Tongue (tissue), 2 donors: ENCODE measurements around the gene TRABD2B. TPM values are rescaled to one million over a fixed set of nuclear protein-coding genes. Genes with fewer than 3 reads are reported as not detected.

Source experiments
- DNase-seq: peaks from one replicate; pipeline ENCODE4 v3.0.0-alpha.2; 2015
- total RNA-seq: library from RNA; depleted of rRNA; stranded (reverse); fragments of >200 nt; gene quantifications from one replicate; pipeline ENCODE4 v1.2.3, GENCODE V29; 2014

TRABD2B gene
- total RNA-seq, 1 donor from 2014 or later: 1.5 TPM

DNA sequence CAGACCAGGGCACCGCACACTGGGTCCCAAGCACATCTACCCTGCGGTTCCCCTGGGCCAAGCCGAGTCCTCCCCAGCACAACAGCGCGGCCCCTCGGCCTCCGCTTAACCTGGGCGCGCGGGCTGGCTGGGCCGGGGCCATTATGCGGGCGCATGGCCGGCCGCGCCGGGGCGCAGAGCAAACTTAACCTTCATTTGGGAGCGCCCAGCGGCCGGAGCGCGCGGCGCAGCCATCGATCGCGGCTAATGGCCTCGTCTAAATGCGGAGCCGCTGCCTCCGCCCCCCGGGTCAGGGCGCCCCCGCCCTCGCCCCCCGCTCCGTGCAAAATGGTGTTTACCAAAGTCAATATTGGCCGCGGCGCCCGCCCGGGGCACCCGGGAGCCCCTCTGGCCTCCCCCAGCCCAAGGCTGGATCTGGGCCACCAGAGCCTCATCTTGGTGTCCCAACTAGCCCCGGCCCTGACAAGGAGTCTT, 272.1 kb downstream of the TRABD2B start:
- peak; percentile 26 for DNase-seq

DNA sequence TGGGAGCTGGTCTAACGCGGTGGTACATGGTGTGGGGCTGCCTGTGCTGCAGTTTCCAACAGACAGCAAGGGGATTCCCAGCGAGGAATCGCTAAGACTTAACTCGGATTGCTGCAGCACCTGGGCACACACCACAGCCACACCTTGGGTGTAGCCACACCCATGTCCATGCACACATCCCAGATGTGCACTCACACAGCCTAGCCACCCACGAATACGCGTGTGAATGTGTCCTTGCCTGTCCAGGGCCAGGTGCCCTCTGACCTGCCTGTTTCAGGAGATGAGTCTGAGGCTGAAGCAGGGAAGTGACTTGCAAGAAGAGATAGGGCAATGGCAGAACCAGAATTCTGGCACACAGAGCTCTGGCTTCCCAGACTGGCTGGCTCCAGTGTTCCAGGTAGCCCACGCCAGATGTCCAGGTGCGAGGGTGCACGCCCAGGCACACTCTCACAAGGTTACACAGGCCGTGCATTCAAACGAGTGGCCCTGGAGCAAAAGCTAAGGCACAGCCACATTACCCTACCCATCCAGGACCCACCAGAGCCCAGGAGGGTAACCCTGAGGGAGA, 272.7 kb downstream of the TRABD2B start:
- DNase-seq: no peak

DNA sequence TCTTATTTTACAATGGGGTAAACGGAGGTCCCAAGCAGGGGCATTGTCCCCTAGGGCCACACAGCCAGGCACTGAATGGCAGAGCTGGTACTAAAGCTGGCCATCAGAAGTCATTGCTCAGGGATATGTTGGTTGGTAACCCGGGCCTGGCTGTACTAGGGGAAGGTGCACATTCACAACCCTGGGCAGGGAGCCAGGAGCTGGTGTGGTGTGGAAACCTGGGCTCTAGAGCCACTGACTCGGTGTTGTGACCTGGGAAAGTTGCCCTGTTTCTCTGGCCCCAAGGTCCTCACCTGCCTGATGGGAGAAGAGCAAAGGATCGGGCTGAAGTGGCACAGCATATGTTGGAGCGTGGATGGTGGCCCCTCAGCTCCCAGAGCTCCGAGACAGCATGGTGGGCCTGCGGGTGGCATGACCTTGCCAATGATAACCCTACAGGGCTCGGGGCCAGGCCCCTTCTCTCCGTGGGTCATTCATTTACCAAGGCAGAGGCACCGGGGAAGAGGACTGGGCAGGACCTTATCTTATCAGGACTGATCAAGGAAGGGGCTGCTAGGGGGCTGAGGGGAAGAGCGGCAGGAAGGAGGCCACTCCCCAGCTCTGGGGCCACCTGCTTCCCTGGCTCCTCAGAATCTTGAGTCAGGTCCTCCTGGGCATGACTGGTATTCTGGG, 274.1 kb downstream of the TRABD2B start:
- no peak for DNase-seq

DNA sequence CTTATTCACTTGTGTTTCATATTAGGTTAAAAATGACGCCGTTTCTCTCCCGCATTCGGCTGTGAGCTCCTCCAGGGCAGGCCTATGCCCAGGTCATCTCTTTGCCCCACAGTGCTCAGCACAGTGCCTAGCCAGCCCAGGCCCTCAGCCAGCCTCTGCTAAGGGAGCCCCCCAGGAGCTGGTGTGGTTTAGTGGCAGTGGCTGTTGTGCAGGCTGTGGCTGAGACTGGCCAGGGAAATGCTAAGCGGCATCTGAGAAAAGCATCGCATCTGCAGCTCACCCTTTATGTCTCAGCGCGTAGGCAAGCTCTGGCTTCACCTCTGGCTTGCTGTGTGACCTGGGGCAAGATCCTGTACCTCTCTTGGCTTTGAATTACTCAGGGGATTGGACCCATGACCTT, 275.1 kb downstream of the TRABD2B start:
- DNase-seq: no peak

DNA sequence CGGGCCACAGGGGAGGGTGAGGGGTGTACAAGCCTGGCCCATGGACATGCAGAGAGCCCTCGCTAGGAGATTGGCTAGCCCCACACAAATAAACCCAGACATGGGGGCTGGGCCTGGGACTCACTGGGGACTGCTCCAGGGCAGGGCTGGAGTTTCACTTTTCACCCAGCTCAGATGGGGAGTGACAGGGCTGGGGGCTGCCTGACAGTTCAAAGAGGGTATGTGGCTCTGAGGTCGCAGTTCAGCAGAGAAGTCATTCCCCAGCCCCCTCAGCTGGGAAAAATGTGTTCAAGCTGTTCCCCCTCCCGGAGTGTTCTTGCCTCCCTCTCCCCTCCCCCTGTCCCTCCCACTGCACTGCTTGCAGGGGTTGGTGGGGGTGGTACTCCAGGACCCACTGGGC, 277.1 kb downstream of the TRABD2B start:
- no peak for DNase-seq

DNA sequence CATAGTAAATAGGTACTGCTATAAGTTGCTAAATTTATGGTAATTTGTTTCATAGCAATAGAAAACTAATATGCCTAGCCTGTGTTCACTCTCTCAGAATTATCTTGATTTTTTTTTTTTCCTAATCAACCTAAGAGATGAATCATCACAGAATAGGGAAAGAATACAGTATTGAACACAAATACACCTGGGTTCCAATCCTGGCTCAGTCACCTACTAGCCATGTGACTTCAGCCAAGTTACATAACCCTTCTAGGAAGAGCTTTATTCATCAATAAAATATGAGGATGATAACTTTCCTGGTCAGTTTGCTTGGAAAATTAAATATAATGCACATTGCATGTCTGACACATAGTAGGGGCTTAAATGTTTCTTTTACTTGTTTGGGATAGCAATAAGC, 279.8 kb downstream of the TRABD2B start:
- no peak for DNase-seq

DNA sequence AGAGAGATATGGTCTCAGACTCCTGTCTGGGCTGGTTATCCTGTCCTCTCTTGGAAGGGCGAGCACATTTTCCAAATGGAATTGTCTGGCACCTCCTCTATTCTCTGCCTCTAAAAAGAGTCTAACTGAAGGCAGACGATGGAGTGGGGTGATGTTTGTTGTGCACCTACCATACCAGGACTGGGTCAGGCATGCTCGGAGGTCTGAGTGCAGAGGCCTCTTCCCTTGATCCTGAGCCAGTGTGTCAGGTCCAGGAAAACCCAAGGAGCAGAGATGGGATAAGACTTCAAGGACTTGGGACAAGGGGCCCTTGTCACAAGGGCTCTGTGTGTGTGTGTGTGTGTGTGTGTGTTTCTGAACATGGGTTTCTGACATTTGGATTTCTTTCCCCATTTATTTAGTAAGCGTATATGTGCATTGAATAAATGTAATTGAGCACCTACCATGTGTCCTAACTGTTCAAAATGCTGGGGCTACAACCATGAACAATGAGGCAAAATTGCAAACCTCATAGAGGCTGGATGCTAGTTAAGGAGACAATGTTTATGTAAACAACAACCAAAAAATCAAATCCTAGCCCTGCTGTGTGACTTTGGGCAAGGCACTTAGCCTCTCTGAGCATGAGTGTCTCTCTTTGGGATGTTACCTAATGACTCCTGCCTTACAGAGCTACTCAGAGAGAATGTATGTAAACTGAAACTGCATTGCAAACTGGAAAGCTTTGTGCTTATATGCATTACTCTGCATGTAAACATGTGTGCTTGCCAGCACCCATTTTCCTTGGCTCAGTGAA, 283.0 kb downstream of the TRABD2B start:
- DNase-seq: no peak

DNA sequence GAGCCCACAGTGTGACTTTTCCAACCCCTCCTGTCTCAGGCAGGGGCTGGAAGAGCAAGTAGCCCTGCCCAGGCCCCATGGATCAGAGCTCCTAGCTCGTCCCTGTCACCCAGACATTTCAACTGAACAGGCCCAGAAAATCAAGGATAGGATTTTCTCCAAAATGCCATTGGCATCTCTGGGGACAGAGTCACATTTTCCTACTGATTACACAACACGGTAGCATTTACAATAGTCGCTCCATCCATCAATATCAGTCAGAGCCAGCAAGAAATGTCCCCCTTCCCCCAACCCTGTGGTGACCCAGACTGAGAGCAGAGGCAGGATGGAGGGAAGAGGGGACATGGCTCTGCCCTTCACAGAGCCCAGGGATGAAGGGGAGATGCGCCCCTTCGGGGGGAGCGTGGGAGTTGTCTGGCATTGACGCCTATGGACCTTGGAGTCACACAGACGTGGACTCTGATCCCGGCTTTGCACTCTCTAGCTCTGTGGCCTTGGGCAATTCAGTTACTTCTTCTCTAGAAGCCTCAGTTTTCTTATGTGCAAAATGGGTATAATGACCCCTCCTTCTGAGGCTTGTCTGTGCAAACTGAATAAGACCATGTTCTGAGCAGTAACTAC, 283.7 kb downstream of the TRABD2B start:
- no peak for DNase-seq

DNA sequence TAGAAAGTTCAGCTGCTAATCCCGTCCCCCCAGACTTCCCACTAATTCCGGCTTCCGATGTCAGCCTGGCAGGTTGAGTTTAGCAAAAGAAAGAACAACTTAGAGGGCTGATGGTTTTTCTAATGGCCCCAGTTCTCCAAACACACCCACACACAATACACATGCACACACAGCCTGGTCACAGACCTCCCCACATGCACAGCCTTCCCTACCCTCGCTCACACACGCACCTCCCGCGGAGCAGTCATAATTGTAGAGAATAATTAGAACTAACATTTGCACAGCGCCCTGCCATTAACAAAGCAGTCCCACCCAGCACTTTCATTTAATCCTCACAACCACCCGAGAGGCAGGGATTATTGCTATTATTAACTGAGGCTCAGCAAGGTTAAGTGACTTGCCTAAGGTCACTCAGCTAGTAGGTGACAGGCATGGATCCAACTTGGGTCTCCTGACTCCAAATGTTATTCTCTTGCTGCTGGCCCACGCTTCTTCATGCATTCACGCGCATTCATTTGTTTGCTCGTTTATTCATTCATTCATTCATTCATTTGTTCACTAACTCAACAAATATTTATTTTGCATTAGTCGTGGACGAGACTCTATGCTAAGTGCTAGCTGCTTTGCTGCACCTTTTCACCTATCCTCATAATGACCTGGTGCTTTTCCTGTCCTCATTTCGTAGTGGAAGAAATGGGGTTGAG, 284.4 kb downstream of the TRABD2B start:
- no peak for DNase-seq

DNA sequence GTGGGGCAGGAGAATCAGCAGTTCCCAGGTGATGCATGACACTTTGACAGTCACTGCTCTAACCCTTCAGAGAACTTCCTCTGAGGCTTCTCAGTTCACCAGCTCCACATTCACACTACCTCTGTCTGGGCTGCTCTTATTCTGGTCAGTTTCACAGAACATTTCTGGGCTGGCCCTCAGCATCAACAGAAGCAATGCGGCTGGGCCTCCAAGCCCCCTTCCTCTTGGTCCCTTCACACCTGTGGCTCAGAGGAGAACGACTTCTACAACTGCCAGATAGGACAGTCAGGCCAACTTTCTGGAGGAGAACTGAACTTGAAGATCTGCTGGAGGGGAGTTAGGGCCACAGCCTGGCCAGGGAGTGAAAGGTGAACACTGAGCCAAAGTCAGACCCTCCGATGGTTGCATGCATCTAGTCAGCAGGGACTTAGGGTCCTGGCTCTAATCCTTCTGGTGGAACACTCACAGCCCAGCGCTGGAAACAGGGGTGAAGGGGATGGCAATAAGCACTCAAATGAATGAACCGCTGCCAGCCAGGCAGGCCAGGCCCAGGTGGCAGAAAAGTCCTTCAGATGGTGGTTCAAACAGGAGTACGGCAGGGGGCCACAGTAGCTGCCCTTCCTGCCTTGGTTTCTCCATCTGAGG, 285.2 kb downstream of the TRABD2B start:
- no peak for DNase-seq

DNA sequence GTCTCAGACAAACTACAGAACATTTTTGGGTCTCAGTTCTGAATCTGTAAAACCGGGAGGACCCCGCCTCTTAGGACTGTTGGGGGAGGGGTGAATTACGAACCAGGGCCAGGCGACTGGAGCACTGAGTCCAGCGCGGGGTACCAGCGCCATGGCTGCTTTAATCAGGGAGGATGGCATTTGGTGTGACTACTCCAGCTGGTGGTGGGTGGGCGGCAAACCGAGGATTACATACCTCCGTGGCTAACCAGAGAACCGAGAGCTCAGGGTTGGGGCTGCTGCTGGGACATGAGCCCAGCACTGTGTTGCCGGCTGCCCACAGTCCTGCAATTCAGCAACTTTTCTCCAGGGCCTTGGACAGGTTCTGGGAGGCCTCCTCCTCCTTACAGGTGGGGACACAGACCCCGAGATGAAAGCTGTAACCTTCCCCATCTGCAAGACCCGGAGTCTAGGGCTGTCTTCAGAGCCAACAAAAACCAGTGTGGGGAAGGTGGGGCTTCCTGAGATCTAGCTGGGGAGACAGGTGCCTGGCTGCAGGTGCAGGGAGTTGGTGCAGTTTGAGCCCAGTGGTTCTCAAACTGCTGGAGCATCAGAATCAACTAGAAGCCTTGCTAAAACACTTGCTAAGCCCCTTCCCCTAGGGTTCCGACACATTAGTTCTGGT, 285.9 kb downstream of the TRABD2B start:
- no peak for DNase-seq

Other genes with a start within 250 kb of the TRABD2B start
- gene SLC5A9, start 225.3 kb upstream of the TRABD2B start, total RNA-seq: not detected